Fibroblast of skin of right quadriceps (primary cell): Measurements from ENCODE around the gene ZXDC.

Experiments used
- DNase-seq: peaks from one replicate; pipeline ENCODE4 v3.0.0-alpha.2; 2013

Gene ZXDC

DNA sequence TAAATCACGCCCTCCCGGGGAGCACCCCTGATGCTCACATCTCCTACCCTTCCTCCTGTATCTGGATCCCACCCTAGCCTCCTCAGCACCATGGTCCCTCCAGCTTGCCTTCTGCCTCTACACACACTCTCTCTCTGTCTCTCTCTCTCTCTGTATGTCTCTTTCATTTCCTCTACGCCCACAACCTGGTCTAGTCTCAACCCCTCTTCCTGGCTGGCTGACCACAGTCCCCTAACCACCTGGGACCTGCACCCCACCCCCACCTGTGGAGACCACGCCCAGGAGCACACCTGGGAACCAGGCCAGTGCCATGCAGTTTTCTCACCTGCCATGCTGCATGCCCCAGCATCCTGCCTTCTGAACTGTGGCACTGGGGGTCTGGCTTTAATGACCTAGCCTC, 84.9 kb downstream of the ZXDC start:
- no peak for DNase-seq

GRCh38 chr3:126390201-126390600, 85.5 kb downstream of the ZXDC start:
- DNase-seq = no peak

DNA sequence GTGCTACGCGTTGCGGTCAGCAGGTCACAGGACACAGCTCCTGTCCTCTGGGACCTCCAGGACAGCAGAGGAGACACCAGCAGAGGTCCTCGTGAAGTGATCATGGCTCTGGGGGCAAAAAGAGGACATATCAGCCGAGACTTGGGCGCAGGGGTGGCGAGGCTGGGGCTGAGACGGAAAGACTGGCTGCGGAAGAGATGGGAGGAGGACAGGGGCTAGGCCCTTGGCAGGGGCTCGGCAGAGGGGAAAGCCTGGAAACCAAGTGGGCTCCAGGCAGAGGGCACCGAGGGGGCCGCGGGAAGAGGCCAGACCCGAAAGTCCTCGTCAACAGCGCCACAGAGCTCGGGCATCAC, 85.9 kb downstream of the ZXDC start:
- DNase-seq = no peak

DNA sequence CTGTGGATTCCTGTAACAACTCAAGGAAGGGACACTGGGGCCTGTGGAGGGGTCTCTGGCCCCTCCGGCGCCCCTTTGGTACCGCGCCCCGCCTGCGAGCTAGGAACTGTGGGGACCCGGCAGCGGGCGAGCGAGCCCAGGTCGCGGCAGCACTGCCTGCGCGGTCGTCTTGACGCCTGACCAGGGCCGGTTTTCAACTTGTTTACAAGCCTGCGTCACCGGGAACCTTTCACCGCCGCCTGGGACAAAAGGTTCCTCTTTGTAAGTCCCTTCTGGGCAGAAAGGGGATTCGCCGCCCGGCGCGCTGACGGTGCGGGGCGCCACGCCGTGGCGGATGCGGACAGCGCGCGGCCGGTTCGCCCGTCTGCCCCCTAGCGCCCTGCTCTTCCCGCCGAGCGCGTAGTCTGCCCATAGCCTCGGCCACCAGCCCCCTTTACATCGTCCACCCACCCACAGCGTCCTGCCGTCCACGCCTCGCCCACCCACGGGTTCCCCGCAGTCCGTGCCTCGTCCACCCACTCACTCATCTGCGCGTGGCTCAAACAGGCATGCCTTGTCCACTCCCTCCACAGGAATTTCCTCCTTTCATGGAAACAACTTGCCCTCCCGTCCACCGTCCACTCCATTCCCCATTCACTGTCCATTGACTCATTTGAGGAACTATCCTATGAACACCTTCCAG, 86.4 kb downstream of the ZXDC start:
- DNase-seq = peak; percentile 71
